ENCODE measurements around the gene ANKRD44.
A peak's percentile ranks its signal among the peaks of the same experiment; 100 is the strongest.

ANKRD44 gene

DNA sequence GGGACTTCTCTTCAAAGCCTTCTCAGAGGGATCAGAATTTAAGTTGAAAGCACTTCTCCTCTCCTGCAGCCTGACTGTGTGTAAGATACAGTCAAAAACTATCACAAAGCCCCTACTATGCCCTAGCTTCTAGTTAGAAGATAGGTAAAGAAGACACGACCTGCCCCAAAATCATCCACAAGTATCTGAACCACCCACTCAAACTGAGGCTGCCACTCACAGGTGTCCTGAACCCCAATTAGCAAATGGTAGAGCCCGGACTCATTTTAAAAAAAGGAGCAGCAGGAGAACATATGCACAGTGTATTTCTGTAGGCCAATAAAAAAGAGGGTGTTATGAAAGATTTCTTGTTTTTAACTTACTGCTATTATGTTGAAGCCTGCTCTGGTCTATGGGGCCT, 74.4 kb downstream of the ANKRD44 start:
- no peak for DNase-seq

DNA sequence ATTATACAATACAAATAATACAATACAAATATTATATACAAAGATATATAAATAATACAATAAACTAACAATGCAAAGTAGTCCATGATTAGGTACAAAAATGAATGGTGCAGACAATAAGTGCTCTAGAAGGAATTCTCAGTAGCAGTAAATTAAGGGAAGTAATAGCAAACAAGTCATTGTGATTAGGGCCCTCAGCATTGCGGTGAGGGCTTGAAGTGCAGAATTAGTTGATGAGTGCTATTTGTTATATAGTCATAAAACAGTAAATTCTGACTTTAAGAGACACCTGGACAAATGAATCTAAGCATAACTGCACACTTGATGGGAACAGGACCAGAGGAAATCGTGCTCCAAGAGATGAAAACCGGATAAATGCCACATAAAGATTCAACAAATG, 74.9 kb downstream of the ANKRD44 start:
- no peak for DNase-seq

- no peak for DNase-seq
These were observed 75.8 kb downstream of the ANKRD44 start for GRCh38 chr2:197234671-197235191.

GRCh38 chr2:197233473-197233872, 77.1 kb downstream of the ANKRD44 start:
- DNase-seq: no peak

GRCh38 chr2:197232010-197232409, 78.6 kb downstream of the ANKRD44 start:
- no peak for DNase-seq

- no peak for DNase-seq
These were observed 80.8 kb downstream of the ANKRD44 start for GRCh38 chr2:197229509-197230443.

- no peak for DNase-seq
These were observed 87.1 kb downstream of the ANKRD44 start for GRCh38 chr2:197223451-197223850.

- DNase-seq: no peak
These were observed 90.9 kb downstream of the ANKRD44 start for GRCh38 chr2:197219636-197220035.

DNA sequence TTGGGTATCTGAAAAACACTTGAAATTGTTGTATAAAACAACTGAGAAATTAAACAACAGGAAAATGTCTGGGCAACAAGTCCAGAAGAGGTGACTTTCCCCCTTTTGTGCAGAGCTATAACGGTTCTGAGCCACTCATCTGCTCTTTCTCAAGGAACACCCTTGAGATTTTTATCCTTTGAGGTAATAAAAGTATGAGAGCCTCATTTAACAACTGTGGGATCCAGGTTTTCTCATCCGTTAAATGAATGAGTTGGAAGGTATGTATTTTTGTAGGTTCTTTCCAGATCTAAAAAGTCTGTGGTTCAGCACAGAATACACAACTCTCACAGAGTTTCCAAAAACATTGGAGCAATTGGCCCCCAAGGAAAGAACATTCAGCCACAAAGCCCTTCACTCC, 93.0 kb downstream of the ANKRD44 start:
- no peak for DNase-seq

GRCh38 chr2:197216361-197216979, 94.1 kb downstream of the ANKRD44 start:
- DNase-seq: no peak

GRCh38 chr2:197215748-197216360, 94.7 kb downstream of the ANKRD44 start:
- no peak for DNase-seq

- DNase-seq: peak; percentile 66
These were observed 98.0 kb downstream of the ANKRD44 start for GRCh38 chr2:197212344-197213262.

DNA sequence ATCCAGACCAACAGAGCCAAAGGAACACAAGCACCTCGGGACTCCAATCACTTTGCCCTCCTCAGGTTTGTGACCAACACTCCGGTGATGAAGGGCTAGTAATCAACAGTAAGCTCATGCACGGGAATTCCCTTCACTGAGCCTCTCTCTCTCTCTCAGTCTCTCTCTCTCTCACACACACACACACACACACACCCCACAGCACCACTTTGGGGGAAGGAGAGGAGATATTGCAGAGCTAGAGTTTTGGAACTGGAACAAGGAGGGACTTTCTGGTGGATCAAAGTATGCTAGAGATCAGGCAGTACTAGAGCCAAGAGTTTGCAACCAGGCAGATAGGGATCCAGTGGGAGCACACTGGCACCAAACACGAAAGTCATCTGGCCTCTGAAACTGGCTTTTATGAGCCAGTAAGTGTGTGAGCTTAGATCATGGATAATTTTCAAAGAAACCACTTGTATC, 98.7 kb downstream of the ANKRD44 start:
- DNase-seq: peak; percentile 70

- DNase-seq: no peak
These were observed 100.2 kb downstream of the ANKRD44 start for GRCh38 chr2:197210430-197210829.

DNA sequence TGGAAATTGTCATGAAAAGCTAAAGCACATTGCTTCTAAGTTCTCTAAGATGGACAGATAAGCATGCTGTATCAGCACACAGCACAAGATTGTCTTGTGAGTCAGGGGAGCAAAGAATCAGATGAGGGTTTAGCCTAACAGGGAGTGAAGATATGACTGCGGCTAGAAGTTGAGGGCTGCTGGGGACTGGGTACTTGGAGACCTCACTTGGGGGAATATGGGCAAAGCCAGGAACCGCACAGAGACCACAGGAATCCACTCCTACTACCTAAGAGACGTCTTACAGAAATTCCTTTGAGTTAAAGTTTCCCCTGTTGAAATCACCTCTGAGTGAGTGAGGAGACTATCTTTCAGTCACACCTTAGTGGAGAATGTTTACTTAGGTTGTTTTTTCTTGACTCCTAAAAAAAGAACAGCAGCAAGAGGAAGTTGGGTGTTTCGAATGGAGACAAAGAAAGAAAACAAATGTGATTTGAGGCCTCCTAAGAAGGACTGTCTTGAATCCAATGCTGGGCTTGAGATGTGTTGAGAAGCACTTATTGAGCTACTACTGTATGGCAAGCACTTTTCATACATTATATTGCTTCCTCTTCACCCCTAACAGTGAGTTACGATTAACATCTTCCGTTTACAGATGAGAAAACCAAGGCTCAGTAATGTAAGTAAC, 100.7 kb downstream of the ANKRD44 start:
- DNase-seq: peak; percentile 66

GRCh38 chr2:197209246-197209645, 101.3 kb downstream of the ANKRD44 start:
- DNase-seq: no peak

DNA sequence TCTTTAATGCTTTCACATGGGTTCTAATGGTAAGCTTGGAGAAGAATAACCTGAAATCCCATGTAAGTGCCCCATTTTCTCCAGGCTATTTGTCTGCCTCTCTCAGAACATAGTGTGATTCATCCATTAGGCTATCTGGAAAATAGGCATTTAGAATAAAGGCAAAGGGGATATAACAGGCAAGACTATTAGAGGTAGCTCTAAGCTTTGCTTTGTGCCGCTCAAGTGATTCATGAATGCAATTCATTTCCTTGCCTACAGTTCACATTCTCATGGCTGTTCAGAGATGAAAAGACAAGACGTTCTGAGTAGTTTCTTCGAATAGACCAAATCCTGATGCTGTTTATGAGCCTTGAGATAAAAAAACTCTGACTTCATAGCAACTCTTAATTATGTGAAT, 101.7 kb downstream of the ANKRD44 start:
- peak; percentile 42 for DNase-seq

DNA sequence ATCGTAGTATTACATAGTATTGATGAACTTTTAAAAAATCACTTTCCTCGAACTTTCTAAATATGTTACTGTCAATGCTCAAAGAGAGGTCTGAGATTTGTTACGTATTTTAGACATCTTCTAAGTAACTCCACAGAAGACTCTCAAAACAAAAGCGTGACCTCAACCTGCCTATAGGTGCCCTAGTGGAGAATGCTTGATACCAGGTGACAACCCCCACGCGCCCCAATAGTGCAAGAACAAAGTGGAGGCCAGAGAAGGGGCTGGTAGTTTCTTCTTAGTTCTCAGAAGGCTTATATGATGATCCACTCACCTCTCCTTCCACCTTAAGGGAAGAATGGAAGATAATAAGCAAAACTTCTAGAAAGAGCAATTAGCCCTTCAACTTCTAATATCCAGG, 102.6 kb downstream of the ANKRD44 start:
- DNase-seq: peak; percentile 53

DNA sequence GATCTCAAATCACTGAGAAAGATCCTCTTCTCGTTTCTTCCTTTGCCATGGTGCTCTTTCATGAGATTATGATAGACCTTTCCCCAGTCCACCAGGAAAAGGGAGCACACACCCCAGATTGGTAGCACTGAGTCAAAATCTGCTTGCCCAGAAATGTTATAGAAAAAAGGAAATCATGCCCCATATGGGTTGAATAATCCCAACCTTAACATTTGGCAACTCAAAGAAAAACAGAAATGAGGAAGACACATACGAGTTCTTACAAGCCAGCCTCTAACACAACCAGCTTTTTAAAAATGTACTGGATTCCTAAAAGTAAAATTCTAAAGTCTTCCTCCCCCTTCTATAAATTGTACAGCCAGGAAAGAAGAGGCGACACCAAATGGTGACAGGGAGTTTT, 103.0 kb downstream of the ANKRD44 start:
- no peak for DNase-seq

- DNase-seq: no peak
These were observed 103.5 kb downstream of the ANKRD44 start for GRCh38 chr2:197207106-197207505.

- peak; percentile 87 for DNase-seq
These were observed 104.9 kb downstream of the ANKRD44 start for GRCh38 chr2:197205585-197206215.
